Activated B cell treated with CpG ODN at 0.5 μM for 24 hours (primary cell): ENCODE data around the gene ZNF331. TPM values are rescaled to one million over a fixed set of nuclear protein-coding genes. Genes with fewer than 3 reads are reported as not detected.

Experiments used
- ATAC-seq: fragments of 200-7000 bp; cut with Tn5 transposase; one replicate; pipeline ENCODE4 v1.10.0; 2021; ENCODE audit warnings: low read depth, mild to moderate bottlenecking, moderate library complexity
- CTCF ChIA-PET: fragments of 350-600 bp; sonication (Branson Sonifier 250); formaldehyde crosslinking; loops from one replicate; lab custom pipeline; 2021; ENCODE audit warnings: antibody characterized with exemption; lab: Charles Lee
- POLR2A ChIA-PET: fragments of 350-600 bp; sonication (Branson Sonifier 250); formaldehyde crosslinking; loops from one replicate; lab custom pipeline; 2021; ENCODE audit warnings: antibody characterized with exemption; lab: Charles Lee
- DNase-seq: peaks from one replicate; pipeline ENCODE4 v3.0.0; 2022
- H3K27ac Mint-ChIP-seq: one replicate; pipeline ENCODE4 v1.8.0; 2020; ENCODE audit warnings: mixed read lengths
- H3K27me3 Mint-ChIP-seq: one replicate; pipeline ENCODE4 v1.8.0; 2021; ENCODE audit warnings: mixed read lengths
- H3K36me3 Mint-ChIP-seq: one replicate; pipeline ENCODE4 v1.8.0; 2021; ENCODE audit warnings: low read depth, mixed read lengths
- H3K4me1 Mint-ChIP-seq: one replicate; pipeline ENCODE4 v1.8.0; 2021; ENCODE audit warnings: mixed read lengths
- H3K4me3 Mint-ChIP-seq: one replicate; pipeline ENCODE4 v1.8.0; 2020; ENCODE audit warnings: mild to moderate bottlenecking, mixed read lengths
- H3K9me3 Mint-ChIP-seq: one replicate; pipeline ENCODE4 v1.8.0; 2020; ENCODE audit warnings: mixed read lengths
- CTCF ChIP-seq: fragments of 200-600 bp; IDR thresholded peaks from one replicate; pipeline ENCODE4 v1.8.0; 2022; ENCODE audit warnings: antibody characterized with exemption, mild to moderate bottlenecking
- intact Hi-C: fragments of 100-400 bp; cut with micrococcal nuclease; formaldehyde crosslinking; loops from one replicate; pipeline ENCODE4 v1.15.1; 2024
- total RNA-seq: library from RNA; stranded (reverse); gene quantifications from 2 replicates; pipeline ENCODE4 v1.2.3, GENCODE V29; 2022

Gene ZNF331
- total RNA-seq, 1 donor from 2014 or later, result 31.7 TPM

DNA sequence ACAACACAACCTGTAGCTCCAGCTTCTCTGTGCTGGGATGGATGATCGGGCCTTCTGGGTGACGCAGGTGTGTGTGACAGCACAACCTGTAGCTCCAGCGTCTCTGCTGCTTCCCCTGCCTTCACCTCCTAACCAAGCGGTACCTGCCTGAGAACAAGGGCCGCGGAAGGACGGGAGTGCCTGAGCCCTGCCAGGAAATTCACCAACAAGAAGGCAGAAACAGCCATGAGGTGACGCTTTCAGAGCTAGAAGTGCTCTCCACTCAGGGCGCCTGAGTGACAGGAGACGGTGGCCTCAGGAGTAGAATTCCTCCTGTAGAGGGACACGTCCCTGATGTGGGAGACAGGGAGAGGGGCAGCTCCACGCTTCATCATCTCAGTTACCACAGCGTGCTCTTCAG is 17.4 kb downstream of the ZNF331 start:
- Mint-ChIP-seq H3K4me1 (peaks cover 27% of the 10 kb centered on the region), H3K9me3 (peaks cover 2% of the 10 kb centered on the region), H3K36me3 (peaks cover 48% of the 10 kb centered on the region), H3K27ac (peak overlapping the region; percentile 46), H3K4me3 (peak overlapping the region; percentile 57), H3K27me3 (no peaks in the 10 kb centered on the region)
- ATAC-seq (no peak), DNase-seq (no peak)
- POLR2A ChIA-PET, result interaction anchor here (0.7 to 1.4 kb wide), 2 partner anchors 17 to 582 kb away, joined by 3 to 5 read pairs; partner anchors contain the start of gene ZNF331
- CTCF ChIA-PET, result no interaction called here
- no peak for TF ChIP-seq CTCF
- intact Hi-C loops, result no loop called here

DNA sequence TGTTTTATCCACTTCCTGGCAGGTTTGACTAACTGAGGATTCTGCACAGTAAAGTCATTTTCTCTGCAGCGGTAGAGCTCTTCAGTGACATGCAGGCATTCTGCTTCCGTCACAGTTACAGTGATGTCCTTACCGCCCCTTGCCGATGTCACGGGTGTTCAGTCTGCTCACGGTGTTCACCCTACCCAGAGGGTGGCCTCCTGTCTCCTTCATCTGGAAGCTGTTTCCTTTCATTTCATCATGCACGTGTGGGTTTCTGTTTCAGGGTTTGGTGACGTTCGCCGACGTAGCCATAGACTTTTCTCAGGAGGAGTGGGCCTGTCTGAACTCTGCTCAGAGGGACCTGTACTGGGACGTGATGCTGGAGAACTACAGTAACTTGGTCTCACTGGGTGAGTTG is 33.4 kb downstream of the ZNF331 start:
- ChIA-PET POLR2A (no interaction called here), CTCF (no interaction called here)
- Mint-ChIP-seq H3K27me3 (no peaks in the 10 kb centered on the region), H3K4me1 (no peaks in the 10 kb centered on the region), H3K27ac (no peak overlapping the region), H3K9me3 (peaks cover 12% of the 10 kb centered on the region), H3K4me3 (no peak overlapping the region), H3K36me3 (peaks cover 76% of the 10 kb centered on the region)
- ATAC-seq, result no peak
- intact Hi-C loops, result no loop called here
- no peak for DNase-seq
- TF ChIP-seq CTCF, result no peak

DNA sequence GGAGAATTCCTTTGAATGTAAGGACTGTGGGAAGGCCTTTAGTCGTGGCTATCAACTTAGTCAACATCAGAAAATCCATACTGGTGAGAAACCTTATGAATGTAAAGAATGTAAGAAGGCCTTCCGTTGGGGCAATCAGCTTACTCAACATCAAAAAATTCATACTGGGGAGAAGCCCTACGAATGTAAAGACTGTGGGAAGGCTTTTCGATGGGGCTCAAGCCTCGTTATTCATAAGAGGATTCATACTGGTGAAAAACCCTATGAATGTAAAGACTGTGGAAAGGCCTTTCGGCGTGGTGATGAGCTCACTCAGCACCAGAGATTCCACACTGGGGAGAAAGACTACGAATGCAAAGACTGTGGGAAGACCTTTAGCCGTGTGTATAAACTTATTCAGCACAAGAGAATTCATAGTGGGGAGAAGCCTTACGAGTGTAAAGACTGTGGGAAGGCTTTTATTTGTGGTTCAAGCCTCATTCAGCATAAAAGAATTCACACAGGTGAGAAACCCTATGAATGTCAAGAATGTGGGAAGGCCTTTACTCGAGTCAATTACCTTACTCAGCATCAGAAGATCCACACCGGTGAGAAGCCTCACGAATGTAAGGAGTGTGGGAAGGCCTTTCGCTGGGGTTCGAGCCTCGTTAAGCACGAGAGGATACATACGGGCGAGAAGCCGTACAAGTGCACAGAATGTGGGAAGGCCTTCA is 39.2 kb downstream of the ZNF331 start:
- no peak overlapping the region for H3K27ac Mint-ChIP-seq
- DNase-seq, result no peak
- peaks cover 35% of the 10 kb centered on the region for H3K9me3 Mint-ChIP-seq
- peaks cover 75% of the 10 kb centered on the region for H3K36me3 Mint-ChIP-seq
- no peak for TF ChIP-seq CTCF
- ATAC-seq, result no peak
- H3K4me3 Mint-ChIP-seq, result no peak overlapping the region
- POLR2A ChIA-PET, result no interaction called here
- CTCF ChIA-PET, result no interaction called here
- H3K27me3 Mint-ChIP-seq, result no peaks in the 10 kb centered on the region
- intact Hi-C loops, result no loop called here
- no peaks in the 10 kb centered on the region for H3K4me1 Mint-ChIP-seq

- Mint-ChIP-seq H3K9me3 (peaks cover 34% of the 10 kb centered on the region), H3K36me3 (peaks cover 68% of the 10 kb centered on the region), H3K27me3 (no peaks in the 10 kb centered on the region), H3K4me1 (no peaks in the 10 kb centered on the region), H3K27ac (no peak overlapping the region), H3K4me3 (no peak overlapping the region)
- TF ChIP-seq CTCF, result no peak
- ChIA-PET CTCF (no interaction called here), POLR2A (no interaction called here)
- intact Hi-C loops, result no loop called here
- ATAC-seq, result no peak
- DNase-seq, result no peak
These were observed 40.0 kb downstream of the ZNF331 start for GRCh38 chr19:53577968-53578367.

DNA sequence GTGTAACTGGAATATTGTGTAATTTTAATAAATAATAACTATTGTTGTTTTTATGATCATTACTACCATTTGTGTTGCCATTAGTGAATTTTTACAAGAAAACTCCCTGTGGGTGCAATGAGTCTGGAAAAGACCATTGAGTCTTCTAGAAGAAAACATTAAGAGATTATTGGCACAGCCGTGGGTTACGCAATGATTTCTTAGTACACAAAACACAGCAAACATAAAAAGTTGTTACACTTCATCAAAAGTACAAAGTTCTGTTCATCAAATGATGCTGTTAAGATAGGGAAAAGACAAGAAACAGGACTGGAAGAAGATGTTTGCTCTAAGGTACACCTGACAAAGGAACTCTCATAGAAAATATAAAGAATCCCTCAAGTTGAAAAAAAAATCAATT is 41.6 kb downstream of the ZNF331 start:
- Mint-ChIP-seq H3K4me3 (no peak overlapping the region), H3K27ac (no peak overlapping the region), H3K9me3 (peaks cover 32% of the 10 kb centered on the region), H3K36me3 (peaks cover 53% of the 10 kb centered on the region), H3K27me3 (no peaks in the 10 kb centered on the region), H3K4me1 (no peaks in the 10 kb centered on the region)
- ChIA-PET CTCF (no interaction called here), POLR2A (no interaction called here)
- ATAC-seq (no peak), DNase-seq (no peak)
- intact Hi-C loops, result no loop called here
- TF ChIP-seq CTCF, result no peak
